Measurements from ENCODE around the gene FAM83C. TPM values are rescaled to one million over a fixed set of nuclear protein-coding genes. Genes with fewer than 3 reads are reported as not detected.
A peak's percentile ranks its signal among the peaks of the same experiment; 100 is the strongest.

The FAM83C gene
- total and polyA plus RNA-seq, 9 of the 15 experiments (the other 6 are each of a cell fraction or from before 2014, with no cell fraction given): not detected

DNA sequence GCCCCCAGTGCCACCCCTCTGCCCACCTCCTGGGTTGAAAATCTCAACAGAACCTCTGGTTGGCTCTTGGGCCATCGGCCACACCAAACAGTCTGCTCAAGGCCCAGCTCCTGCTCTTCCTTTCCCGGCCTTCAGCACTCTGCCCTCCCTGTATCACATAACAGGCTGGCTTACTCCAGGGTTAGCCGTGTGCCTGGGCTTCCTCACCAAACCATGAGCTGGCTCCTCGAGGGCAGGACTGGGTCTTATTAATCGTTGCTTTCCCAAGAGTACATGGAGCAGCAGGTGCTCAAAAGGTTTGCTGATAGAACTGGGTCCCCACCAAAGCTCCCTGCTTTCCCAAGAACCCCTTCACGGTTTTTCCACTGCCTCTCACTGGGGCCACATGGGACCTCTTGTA is 12.7 kb upstream of the FAM83C start:
- intact Hi-C loops (cut with micrococcal nuclease): loop anchor here (1.0 kb wide), 1 partner anchor 24 kb away; no protein-coding TSS in a partner anchor
- peaks cover under 1% of the 10 kb centered on the region for H3K9me1 ChIP-seq (ENCODE audit: control insufficient read depth, insufficient read depth, low read length)
- in situ Hi-C loops (cut with MboI): loop anchor here (25.0 kb wide), 1 partner anchor 132 kb away; the partner anchor contains the start of gene GDF5

DNA sequence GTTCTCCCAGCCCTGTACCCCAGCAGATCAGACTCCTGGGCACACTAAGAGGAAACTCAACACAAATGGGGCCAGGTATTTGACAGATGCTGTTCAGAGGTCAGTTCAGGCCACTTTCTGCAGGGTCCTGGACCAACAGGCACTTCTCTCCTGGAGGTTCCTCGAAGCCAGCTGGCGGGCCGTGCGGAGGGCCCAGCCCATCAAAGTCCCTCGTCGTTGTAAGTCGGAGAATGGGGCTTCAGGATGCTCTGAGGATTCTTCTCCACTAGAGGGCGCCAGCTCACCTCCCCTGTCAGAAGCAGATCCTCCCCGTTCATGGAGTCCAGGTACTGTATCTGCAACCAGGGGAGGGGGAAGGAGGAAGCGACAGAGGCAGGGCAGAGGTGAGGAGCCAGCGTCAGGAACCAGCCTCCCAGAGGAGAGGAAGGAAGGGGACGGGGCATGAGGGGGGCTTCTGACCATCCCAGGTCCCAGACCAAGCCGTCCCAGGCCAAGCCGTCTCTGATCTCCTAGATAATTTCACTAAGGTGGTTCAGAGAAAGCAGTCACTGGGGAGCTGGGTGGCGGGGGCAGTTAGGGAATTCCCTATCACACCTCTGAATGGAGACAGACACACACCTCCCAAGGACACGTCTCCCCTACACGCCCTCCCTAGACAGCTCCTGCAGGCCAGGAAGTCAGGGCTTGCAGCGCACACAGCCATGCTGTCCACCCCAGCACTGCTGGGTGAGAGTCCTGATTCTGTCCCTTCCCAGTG is 11.7 kb upstream of the FAM83C start:
- peak overlapping the region in 1 of 2 experiments; percentile 38; a peak in 1 of 4 replicates for H3K9ac ChIP-seq (ENCODE audit: insufficient read depth in 1 of 2, low read depth in 2 of 2, low read length in 2 of 2)
- no peak overlapping the region for H3K4me3 ChIP-seq
- peaks cover 3% of the 10 kb centered on the region for H3K9me1 ChIP-seq (ENCODE audit: control insufficient read depth, insufficient read depth, low read length)
- H2AFZ ChIP-seq (ENCODE audit: low read depth, low read length): peak overlapping the region; percentile 71
- ChIA-PET POLR2A (interaction anchor here (0.6 to 1.8 kb wide), 7 partner anchors 11 to 534 kb away, joined by 3 to 6 read pairs (median 4); no protein-coding TSS in a partner anchor), CTCF (ENCODE audit: low intra/inter-chr PET ratio) (interaction anchor here (0.6 to 2.2 kb wide), 8 partner anchors 25 to 469 kb away, joined by 3 to 12 read pairs (median 3); no protein-coding TSS in a partner anchor)
- H3K9me3 ChIP-seq (replicated peaks; ENCODE audit: control insufficient read depth, insufficient read depth, low read depth, low read length): no peaks in the 10 kb centered on the region
- intact Hi-C loops (cut with micrococcal nuclease): loop anchor here (1.0 kb wide), 1 partner anchor 25 kb away; no protein-coding TSS in a partner anchor
- H3K79me2 ChIP-seq (ENCODE audit: control insufficient read depth, insufficient read depth, low read length): no peaks in the 10 kb centered on the region
- H3K27me3 ChIP-seq (ENCODE audit: control insufficient read depth in 2 of 2, insufficient read depth in 2 of 2, low read length in 2 of 2): no peaks in the 10 kb centered on the region
- H3K4me1 ChIP-seq (replicated peaks in 1 of 2; ENCODE audit: control insufficient read depth in 2 of 2, insufficient read depth in 2 of 2, low read length in 2 of 2): peaks cover 17 to 18% of the 10 kb centered on the region in 2 experiments; a peak in 4 of 5 replicates
- H3K4me2 ChIP-seq (ENCODE audit: insufficient read depth, low read length): no peak overlapping the region; the same call in 1 of the 2 replicates
- no peaks in the 10 kb centered on the region for H4K20me1 ChIP-seq (replicated peaks; ENCODE audit: control insufficient read depth, insufficient read depth, low read length)
- peaks cover 21% of the 10 kb centered on the region; the same call in 1 of the 3 replicates for H3K36me3 ChIP-seq (ENCODE audit: control insufficient read depth, insufficient read depth, low read length)
- 25% methylated on average over 18 of the region's 18 CpGs for WGBS (ENCODE audit: insufficient coverage, low coverage, missing lambda C conversion rate)
- peak; percentile 95 for ATAC-seq
- H3K27ac ChIP-seq (ENCODE audit: extremely low read depth, low read depth, low read length): no peak overlapping the region
- FAIRE-seq: peak; percentile 88
- in situ Hi-C loops (cut with MboI): loop anchor here (25.0 kb wide), 1 partner anchor 133 kb away; the partner anchor contains the start of gene GDF5
- no TSS peak for BruUV-seq (replicated peaks)
- DNase-seq (ENCODE audit: extremely low read depth in 1 of 4, low spot score in 3 of 4): peak; percentile 87 to 91 (median 90)
- TF ChIP-seq, protein P1, sequence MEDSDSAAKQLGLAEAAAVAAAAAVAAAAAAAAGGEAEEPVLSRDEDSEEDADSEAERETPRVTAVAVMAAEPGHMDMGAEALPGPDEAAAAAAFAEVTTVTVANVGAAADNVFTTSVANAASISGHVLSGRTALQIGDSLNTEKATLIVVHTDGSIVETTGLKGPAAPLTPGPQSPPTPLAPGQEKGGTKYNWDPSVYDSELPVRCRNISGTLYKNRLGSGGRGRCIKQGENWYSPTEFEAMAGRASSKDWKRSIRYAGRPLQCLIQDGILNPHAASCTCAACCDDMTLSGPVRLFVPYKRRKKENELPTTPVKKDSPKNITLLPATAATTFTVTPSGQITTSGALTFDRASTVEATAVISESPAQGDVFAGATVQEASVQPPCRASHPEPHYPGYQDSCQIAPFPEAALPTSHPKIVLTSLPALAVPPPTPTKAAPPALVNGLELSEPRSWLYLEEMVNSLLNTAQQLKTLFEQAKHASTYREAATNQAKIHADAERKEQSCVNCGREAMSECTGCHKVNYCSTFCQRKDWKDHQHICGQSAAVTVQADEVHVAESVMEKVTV (CRISPR knock-in tag; IDR thresholded peaks at IDR 0.05): peak; percentile 71
- TF ChIP-seq NFIC (IDR thresholded peaks at IDR 0.05) (no peak), CEBPB (tag; IDR thresholded peaks at IDR 0.05) (no peak), XRCC5 (IDR thresholded peaks at IDR 0.05; ENCODE audit: low read depth, low read length) (peak; percentile 84; the same call in 1 of the 2 replicates), STAG1 (CRISPR knock-in tag; IDR thresholded peaks at IDR 0.05; ENCODE audit: borderline replicate concordance) (peak; percentile 55; the same call in 1 of the 2 replicates), ATF1 (CRISPR knock-in tag; IDR thresholded peaks at IDR 0.05) (no peak), ATF1 (tag; IDR thresholded peaks at IDR 0.05) (0 out of 2 replicates have a peak, but pooled peaks have one; percentile 14), SP1 (CRISPR knock-in tag; IDR thresholded peaks at IDR 0.05) (0 out of 2 replicates have a peak, but pooled peaks have one; percentile 15)
- TF ChIP-seq, protein P2, sequence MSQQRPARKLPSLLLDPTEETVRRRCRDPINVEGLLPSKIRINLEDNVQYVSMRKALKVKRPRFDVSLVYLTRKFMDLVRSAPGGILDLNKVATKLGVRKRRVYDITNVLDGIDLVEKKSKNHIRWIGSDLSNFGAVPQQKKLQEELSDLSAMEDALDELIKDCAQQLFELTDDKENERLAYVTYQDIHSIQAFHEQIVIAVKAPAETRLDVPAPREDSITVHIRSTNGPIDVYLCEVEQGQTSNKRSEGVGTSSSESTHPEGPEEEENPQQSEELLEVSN (IDR thresholded peaks at IDR 0.05; ENCODE audit: borderline replicate concordance in 1 of 2, extremely low read depth in 1 of 2, insufficient read depth in 1 of 2, insufficient read length in 1 of 2, low read depth in 1 of 2, low read length in 1 of 2, poor library complexity in 1 of 2, severe bottlenecking in 1 of 2): no peak

More for the DNA sequence above, 12.7 kb upstream of the FAM83C start:
- FAIRE-seq (no peak), ATAC-seq (no peak), DNase-seq (ENCODE audit: extremely low read depth in 1 of 4, low spot score in 3 of 4) (no peak)
- H3K4me3 ChIP-seq: no peak overlapping the region
- TF ChIP-seq TBL1XR1 (IDR thresholded peaks at IDR 0.05; ENCODE audit: low read length in 2 of 2) (no peak), ZFX (CRISPR knock-in tag; IDR thresholded peaks at IDR 0.05) (0 out of 2 replicates have a peak, but pooled peaks have one; percentile 2)
- no peaks in the 10 kb centered on the region for H4K20me1 ChIP-seq (replicated peaks; ENCODE audit: control insufficient read depth, insufficient read depth, low read length)
- no TSS peak for BruUV-seq (replicated peaks)
- H2AFZ ChIP-seq (ENCODE audit: low read depth, low read length): no peak overlapping the region
- no peaks in the 10 kb centered on the region for H3K79me2 ChIP-seq (ENCODE audit: control insufficient read depth, insufficient read depth, low read length)
- CTCF ChIA-PET (ENCODE audit: low intra/inter-chr PET ratio): interaction anchor here (2.2 kb wide), 1 partner anchor 24 kb away, joined by 12 read pairs; no protein-coding TSS in a partner anchor
- H3K4me2 ChIP-seq (ENCODE audit: insufficient read depth, low read length): no peak overlapping the region
- no peak overlapping the region for H3K9ac ChIP-seq (ENCODE audit: insufficient read depth in 1 of 2, low read depth in 2 of 2, low read length in 2 of 2)
- no peaks in the 10 kb centered on the region for H3K27me3 ChIP-seq (ENCODE audit: control insufficient read depth in 2 of 2, insufficient read depth in 2 of 2, low read length in 2 of 2)
- WGBS (ENCODE audit: insufficient coverage, low coverage, missing lambda C conversion rate): 54% methylated on average over 6 of the region's 6 CpGs
- H3K36me3 ChIP-seq (ENCODE audit: control insufficient read depth, insufficient read depth, low read length): peaks cover 23% of the 10 kb centered on the region; the same call in 2 of the 3 replicates
- H3K9me3 ChIP-seq (replicated peaks; ENCODE audit: control insufficient read depth, insufficient read depth, low read depth, low read length): no peaks in the 10 kb centered on the region
- peak overlapping the region; percentile 54; the same call in 2 of the 3 replicates for H3K27ac ChIP-seq (ENCODE audit: extremely low read depth, low read depth, low read length)
- POLR2A ChIA-PET: interaction anchor here (0.8 to 1.6 kb wide), 4 partner anchors 13 to 142 kb away, joined by 3 to 5 read pairs (median 4); partner anchors contain the start of gene EIF6
- peaks cover 17 to 18% of the 10 kb centered on the region in 2 experiments; a peak in 4 of 5 replicates for H3K4me1 ChIP-seq (replicated peaks in 1 of 2; ENCODE audit: control insufficient read depth in 2 of 2, insufficient read depth in 2 of 2, low read length in 2 of 2)
